GM12892 (cell line): ENCODE results near the gene UPK3A.
A peak's percentile ranks its signal among the peaks of the same experiment; 100 is the strongest.

Source experiments
- DNase-seq: peaks from one replicate; pipeline ENCODE4 v3.0.0; 2011; ENCODE audit not compliant: insufficient read length
- FAIRE-seq: peaks from 2 replicates; lab custom pipeline; 2011; peaks lifted over from hg19 to GRCh38; lab: Jason Lieb, UNC
- POLR2A ChIP-seq: IDR thresholded peaks from 2 replicates; pipeline ENCODE4 v1.6.1; 2011; ENCODE audit warnings: low read depth, low read length, control low read depth
- POLR2AphosphoS5 ChIP-seq: IDR thresholded peaks from 2 replicates; pipeline ENCODE4 v1.6.1; 2011; ENCODE audit warnings: low read depth, low read length, control low read depth
- TAF1 ChIP-seq: IDR thresholded peaks from 2 replicates; pipeline ENCODE4 v1.6.1; 2011; ENCODE audit warnings: low read depth, mild to moderate bottlenecking, control low read depth, low read length, borderline replicate concordance

Gene UPK3A

GRCh38 chr22:45308391-45308956 lies 23.7 kb downstream of the UPK3A start:
- TF ChIP-seq POLR2AphosphoS5 (no peak), TAF1 (no peak), POLR2A (no peak)
- DNase-seq (no peak), FAIRE-seq (peak; percentile 69)

- TF ChIP-seq POLR2AphosphoS5 = no peak
- no peak for TF ChIP-seq POLR2A
- no peak for TF ChIP-seq TAF1
- DNase-seq = no peak
- no peak for FAIRE-seq
These were observed 24.2 kb downstream of the UPK3A start for GRCh38 chr22:45308957-45309421.

GRCh38 chr22:45309422-45310227 lies 24.9 kb downstream of the UPK3A start, which contains the start of gene FAM118A:
TSS of gene FAM118A (plus strand) at chr22:45309934. CDS start at chr22:45322380, 12,446 bp downstream.
- peak; percentile 94 for DNase-seq
- TF ChIP-seq POLR2AphosphoS5 (peak; percentile 71), TAF1 (peak; percentile 70), POLR2A (peak; percentile 83; the same call in 1 of the 2 replicates)
- FAIRE-seq = peak; percentile 99

DNA sequence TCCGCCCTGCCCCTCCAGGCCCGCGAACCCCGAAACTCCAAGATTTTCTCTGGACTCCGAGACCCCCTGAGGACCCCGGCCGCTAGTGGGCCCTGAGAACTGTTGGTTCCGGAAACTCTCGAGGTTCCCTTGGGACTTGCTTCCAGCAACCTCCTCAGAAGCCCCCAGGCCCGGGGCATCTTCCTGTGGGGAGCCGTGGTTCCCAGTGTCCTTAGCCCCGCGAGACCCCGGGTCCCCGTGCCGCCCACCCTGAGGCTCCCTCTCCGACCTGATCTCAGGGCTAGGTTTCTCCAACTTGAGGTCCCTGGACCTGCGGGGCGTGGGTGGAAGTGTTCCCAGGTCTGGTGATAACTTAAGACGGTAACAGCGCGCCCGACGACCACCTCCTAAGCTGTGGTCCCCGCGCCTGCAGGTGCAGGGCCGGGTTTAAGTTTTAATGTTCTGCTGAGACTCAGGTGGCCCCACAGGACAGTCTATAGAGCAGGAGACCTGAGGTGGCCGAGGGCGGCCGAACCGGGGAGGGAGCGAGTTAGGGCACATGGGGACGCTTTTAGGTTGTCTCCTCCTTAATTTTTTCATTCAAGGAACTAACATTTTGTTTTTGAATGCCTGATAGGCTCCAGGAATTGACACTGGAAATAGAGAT lies 25.7 kb downstream of the UPK3A start:
- DNase-seq (no peak), FAIRE-seq (no peak)
- TF ChIP-seq POLR2AphosphoS5 = no peak
- TF ChIP-seq TAF1 = no peak
- TF ChIP-seq POLR2A = no peak

DNA sequence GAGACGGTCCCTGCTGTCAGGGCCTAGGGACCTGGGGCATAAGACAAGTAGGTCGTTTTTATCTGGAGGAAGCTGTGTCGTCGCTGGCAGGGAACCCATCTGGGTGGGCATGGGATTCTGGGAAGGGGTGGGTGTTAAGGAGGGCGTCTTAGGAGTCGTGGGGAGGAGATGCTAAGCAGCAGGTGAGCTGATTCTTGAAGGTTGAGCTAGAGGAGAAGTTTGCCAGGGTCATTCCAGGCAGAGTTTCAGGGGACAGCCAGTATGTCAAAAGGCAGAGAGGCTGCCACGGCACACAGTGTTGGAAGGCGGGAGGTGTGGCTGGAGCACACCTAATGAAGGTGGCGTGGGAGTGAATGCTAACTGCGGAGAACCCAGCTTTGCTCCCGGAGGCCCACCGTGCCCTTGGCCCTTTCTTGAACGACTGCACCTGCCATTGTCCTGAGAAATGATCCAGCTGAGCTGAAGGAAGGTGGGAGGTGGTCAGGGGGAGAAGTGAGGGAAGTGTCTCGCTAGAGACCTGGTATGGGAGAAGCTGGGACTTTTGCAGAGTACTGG lies 26.3 kb downstream of the UPK3A start:
- TF ChIP-seq TAF1 (no peak), POLR2AphosphoS5 (no peak), POLR2A (no peak)
- FAIRE-seq = no peak

GRCh38 chr22:45312415-45312814 lies 27.7 kb downstream of the UPK3A start:
- FAIRE-seq (no peak), DNase-seq (no peak)
- TF ChIP-seq POLR2A (no peak), TAF1 (no peak), POLR2AphosphoS5 (no peak)

More for the DNA sequence above, 26.3 kb downstream of the UPK3A start:
- DNase-seq = no peak

GRCh38 chr22:45312856-45313255 lies 28.1 kb downstream of the UPK3A start:
- FAIRE-seq (no peak), DNase-seq (no peak)
- TF ChIP-seq POLR2A (no peak), POLR2AphosphoS5 (no peak), TAF1 (no peak)

GRCh38 chr22:45314054-45314721 lies 29.4 kb downstream of the UPK3A start:
- no peak for FAIRE-seq
- TF ChIP-seq POLR2AphosphoS5 = no peak
- TF ChIP-seq POLR2A = no peak
- no peak for TF ChIP-seq TAF1
- DNase-seq = no peak

DNA sequence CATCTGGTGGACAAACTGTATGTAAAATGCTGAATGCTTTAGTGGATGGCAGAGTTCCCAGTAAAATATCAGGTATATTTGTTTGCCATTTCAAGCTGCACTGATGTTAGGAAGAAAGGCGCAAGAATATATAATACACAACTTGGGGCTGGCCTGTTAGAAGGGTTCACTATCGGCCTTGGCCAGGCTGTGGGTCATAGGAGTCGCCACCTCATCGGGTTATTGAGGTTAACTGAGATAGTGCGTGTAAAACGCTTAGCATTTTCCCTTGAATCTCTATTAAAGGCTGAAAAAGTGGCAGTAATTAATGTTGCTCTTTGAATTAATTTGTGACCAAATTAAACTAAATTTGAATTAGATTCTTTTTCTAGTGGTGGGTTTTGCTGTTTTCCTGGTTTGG lies 30.0 kb downstream of the UPK3A start:
- no peak for DNase-seq
- FAIRE-seq = no peak

GRCh38 chr22:45316796-45317526 lies 32.2 kb downstream of the UPK3A start:
- no peak for DNase-seq
- TF ChIP-seq POLR2A (no peak), TAF1 (no peak), POLR2AphosphoS5 (no peak)
- no peak for FAIRE-seq

More for the DNA sequence above, 30.0 kb downstream of the UPK3A start:
- TF ChIP-seq TAF1 = no peak
- no peak for TF ChIP-seq POLR2A
- TF ChIP-seq POLR2AphosphoS5 = no peak
